Transverse colon (tissue), 4 donors: ENCODE data around the gene PPP4R4. TPM values are rescaled to one million over a fixed set of nuclear protein-coding genes. Genes with fewer than 3 reads are reported as not detected.

ENCODE experiments used
- DNase-seq: peaks from one replicate; pipeline ENCODE4 v3.0.0-alpha.2; 2019
- H3K27ac ChIP-seq, 4 donors: fragments of 200-600 bp; sonication (generic); 2 replicates each; pipeline ENCODE4 v1.5.1; 2016 to 2018; ENCODE audit warnings: inconsistent platforms in 4 of 4
- H3K27me3 ChIP-seq: fragments of 200-600 bp; sonication (generic); 2 replicates; pipeline ENCODE4 v1.5.1; 2017; ENCODE audit warnings: inconsistent platforms
- H3K36me3 ChIP-seq, 4 donors: fragments of 200-600 bp; sonication (generic); 2 replicates each; pipeline ENCODE4 v1.5.1; 2017 to 2019; ENCODE audit warnings: inconsistent platforms in 4 of 4
- H3K4me1 ChIP-seq, 4 donors: fragments of 200-600 bp; sonication (generic); 2 replicates each; pipeline ENCODE4 v1.5.1; 2017 to 2020; ENCODE audit warnings: inconsistent platforms in 4 of 4
- H3K4me3 ChIP-seq, 4 donors: fragments of 200-600 bp; sonication (generic); 1 replicate in 1 of 4; 2 replicates in 3 of 4; pipeline versions ENCODE4 v1.5.1 to v1.6.1; 2017 to 2019; ENCODE audit warnings: inconsistent platforms in 4 of 4
- H3K9me3 ChIP-seq, 2 donors: fragments of 200-600 bp; sonication (generic); 2 replicates each; pipeline ENCODE4 v1.5.1; 2017 to 2019; ENCODE audit warnings: inconsistent platforms in 2 of 2
- CTCF ChIP-seq, 5 experiments: fragments of 200-600 bp in 3 of 5; fragments of 450-650 bp in 2 of 5; sonication (generic) in 3 of 5; IDR thresholded peaks; 1 replicate in 2 of 5; 2 replicates in 3 of 5; pipeline ENCODE4 v1.5.1; 2016 to 2017; ENCODE audit warnings: antibody characterized with exemption in 5 of 5, inconsistent platforms in 3 of 5, mild to moderate bottlenecking in 2 of 5, moderate library complexity in 1 of 5
- EP300 ChIP-seq: sonication (generic); formaldehyde crosslinking; IDR thresholded peaks from one replicate; pipeline ENCODE4 v1.6.1; 2017; ENCODE audit warnings: antibody characterized with exemption, low read depth
- POLR2A ChIP-seq: fragments of 450-650 bp; IDR thresholded peaks from one replicate; pipeline ENCODE4 v1.6.1; 2016; ENCODE audit warnings: antibody characterized with exemption, mild to moderate bottlenecking, moderate library complexity
- POLR2AphosphoS5 ChIP-seq, 3 donors: sonication (generic); formaldehyde crosslinking; IDR thresholded peaks; one replicate each; pipeline ENCODE4 v1.6.1; 2016; ENCODE audit warnings: antibody characterized with exemption in 3 of 3
- WGBS, 2 donors: methylation state at CpG; one replicate each; pipeline ENCODE4 v1.1.5; 2018; ENCODE audit warnings: low coverage in 1 of 2; 5-methylcytosine and 5-hydroxymethylcytosine counted together
- in situ Hi-C, 4 donors: fragments of 200-750 bp; cut with MboI; loops; one replicate each; pipeline versions ENCODE4 v1.15.0 to v1.15.1; 2017; ENCODE audit warnings: low sequenced_read_pairs in 3 of 4, low pct_ligation_motif_present in 1 of 4, low pct_unique_long_range_greater_than_20kb in 1 of 4
- intact Hi-C: fragments of 100-400 bp; cut with DNase I; formaldehyde crosslinking; loops from one replicate; pipeline ENCODE4 v1.15.1; 2023; ENCODE audit warnings: low total_unique reads
- total RNA-seq, 4 donors: library from RNA; depleted of rRNA; stranded (reverse); fragments of >200 nt; gene quantifications; one replicate each; pipeline ENCODE4 v1.1.0, GENCODE V29; 2016

PPP4R4 gene
- total RNA-seq, 4 donors from 2014 or later = not detected

- no peaks in the 10 kb centered on the region for H3K36me3 ChIP-seq
- H3K9me3 ChIP-seq = no peaks in the 10 kb centered on the region
- H3K27me3 ChIP-seq = no peaks in the 10 kb centered on the region
- TF ChIP-seq POLR2AphosphoS5 (IDR thresholded peaks at IDR 0.05) (no peak), EP300 (no peak), CTCF (IDR thresholded peaks at IDR 0.05) (no peak), POLR2A (no peak)
- DNase-seq = no peak
- intact Hi-C loops = no loop called here
- no peaks in the 10 kb centered on the region for H3K4me1 ChIP-seq
- no peak overlapping the region for H3K27ac ChIP-seq
- in situ Hi-C loops = no loop called here
- H3K4me3 ChIP-seq = no peak overlapping the region
These were observed 16.9 kb upstream of the PPP4R4 start for GRCh38 chr14:94157197-94157596.

DNA sequence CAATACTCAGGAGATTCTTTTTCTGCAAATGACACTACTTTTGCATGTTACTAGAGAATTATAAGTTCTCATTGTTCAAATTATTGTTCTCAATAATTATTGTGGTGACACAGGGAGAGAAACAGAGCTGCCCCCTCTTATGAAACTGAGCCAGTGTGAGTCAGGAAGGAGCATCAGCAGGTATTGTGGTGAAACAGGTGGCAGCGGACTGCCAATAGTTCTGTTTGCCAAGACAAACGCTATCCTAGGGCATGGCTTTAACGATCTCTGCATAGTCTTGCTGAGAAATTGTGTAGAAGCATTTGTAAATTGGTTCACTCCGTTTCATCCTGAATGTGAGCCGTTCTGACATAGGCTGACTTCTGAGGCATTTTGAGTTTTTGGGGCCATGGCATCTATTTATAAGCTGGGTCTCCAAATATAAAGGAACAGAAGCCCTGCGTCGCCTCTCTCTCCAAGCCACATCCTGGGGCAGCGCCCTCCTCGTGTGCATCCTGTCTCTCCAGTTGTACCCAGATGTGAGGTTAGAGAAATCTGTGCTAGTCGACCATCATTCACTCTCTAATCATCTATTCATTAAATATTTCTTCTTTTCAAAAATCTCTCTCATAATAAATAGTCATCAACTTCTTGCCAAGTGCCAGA, 15.8 kb upstream of the PPP4R4 start:
- TF ChIP-seq CTCF (IDR thresholded peaks at IDR 0.05) (no peak), POLR2AphosphoS5 (IDR thresholded peaks at IDR 0.05) (no peak)
- no peaks in the 10 kb centered on the region for H3K36me3 ChIP-seq
- no peaks in the 10 kb centered on the region for H3K27me3 ChIP-seq
- 39 to 41% methylated on average over 6 to 10 of the region's 10 CpGs for WGBS, 2 donors
- no peaks in the 10 kb centered on the region for H3K9me3 ChIP-seq
- no peak for DNase-seq
- in situ Hi-C loops (no loop called here), intact Hi-C loops (no loop called here)
- H3K4me1 ChIP-seq = no peaks in the 10 kb centered on the region
- H3K4me3 ChIP-seq = no peak overlapping the region
- H3K27ac ChIP-seq = no peak overlapping the region

GRCh38 chr14:94161058-94161457, 13.1 kb upstream of the PPP4R4 start:
- peaks cover 4% of the 10 kb centered on the region for H3K27me3 ChIP-seq
- no peaks in the 10 kb centered on the region for H3K4me1 ChIP-seq
- 49 to 86% methylated on average over 1 to 2 of the region's 2 CpGs for WGBS, 2 donors
- no peaks in the 10 kb centered on the region for H3K9me3 ChIP-seq
- H3K27ac ChIP-seq = no peak overlapping the region
- no peak overlapping the region for H3K4me3 ChIP-seq
- intact Hi-C loops = no loop called here
- in situ Hi-C loops = no loop called here
- no peaks in the 10 kb centered on the region for H3K36me3 ChIP-seq
- no peak for TF ChIP-seq CTCF (IDR thresholded peaks at IDR 0.05)
- no peak for TF ChIP-seq POLR2AphosphoS5 (IDR thresholded peaks at IDR 0.05)
- no peak for TF ChIP-seq EP300
- no peak for TF ChIP-seq POLR2A
- DNase-seq = no peak

GRCh38 chr14:94161981-94162380, 12.1 kb upstream of the PPP4R4 start:
- H3K4me3 ChIP-seq = no peak overlapping the region
- TF ChIP-seq EP300 = no peak
- no peaks in the 10 kb centered on the region for H3K9me3 ChIP-seq
- no peaks in the 10 kb centered on the region for H3K36me3 ChIP-seq
- 1 to 4% methylated on average over 2 of the region's 2 CpGs for WGBS, 2 donors
- H3K27me3 ChIP-seq = peaks cover 5% of the 10 kb centered on the region
- in situ Hi-C loops = no loop called here
- intact Hi-C loops = no loop called here
- no peak for DNase-seq
- H3K4me1 ChIP-seq = no peaks in the 10 kb centered on the region
- H3K27ac ChIP-seq = no peak overlapping the region

DNA sequence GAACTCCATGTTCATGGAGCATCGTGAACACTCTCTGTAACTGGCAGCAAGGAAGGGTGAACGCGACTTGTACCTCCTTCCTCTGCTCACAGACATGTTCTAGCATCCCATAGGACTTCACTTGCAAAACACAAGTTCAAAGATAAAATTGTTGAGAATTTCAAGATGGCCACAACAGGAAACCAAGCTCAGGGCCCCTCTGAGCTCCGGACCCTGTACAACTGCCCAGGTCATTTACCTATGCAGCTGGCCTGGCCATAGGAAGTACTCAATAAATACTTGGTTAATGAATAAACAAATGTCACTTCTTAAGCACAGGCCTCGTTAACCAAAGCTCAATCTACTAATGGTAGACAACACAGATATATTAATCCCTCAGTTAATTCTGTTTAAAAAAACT, 11.7 kb upstream of the PPP4R4 start:
- H3K27me3 ChIP-seq = peaks cover 7% of the 10 kb centered on the region
- intact Hi-C loops = no loop called here

More for the DNA sequence above, 11.7 kb upstream of the PPP4R4 start:
- Histone ChIP-seq H3K4me1 (no peaks in the 10 kb centered on the region), H3K36me3 (no peaks in the 10 kb centered on the region), H3K9me3 (no peaks in the 10 kb centered on the region), H3K27ac (no peak overlapping the region), H3K4me3 (no peak overlapping the region)
- in situ Hi-C loops = no loop called here
- TF ChIP-seq CTCF (IDR thresholded peaks at IDR 0.05) = no peak
- TF ChIP-seq POLR2A = no peak
- TF ChIP-seq EP300 = no peak
- no peak for TF ChIP-seq POLR2AphosphoS5 (IDR thresholded peaks at IDR 0.05)
- DNase-seq = no peak
- 85% methylated on average over 5 of the region's 5 CpGs; no CpG with 5 or more reads in 1 of the 2 donors for WGBS, 2 donors
